GM23338 (cell line): ENCODE results near the gene MRPL52. TPM values are rescaled to one million over a fixed set of nuclear protein-coding genes. Genes with fewer than 3 reads are reported as not detected.
A peak's percentile ranks its signal among the peaks of the same experiment; 100 is the strongest.

Source experiments
- ATAC-seq: fragments of 200-7000 bp; cut with Tn5 transposase; 3 replicates; pipeline ENCODE4 v1.9.1; 2020
- DNase-seq: peaks from one replicate; pipeline ENCODE4 v3.0.0-alpha.2; 2015; ENCODE audit warnings: low spot score
- H2AFZ ChIP-seq: fragments of 200-600 bp; sonication (generic); 2 replicates; pipeline ENCODE4 v1.8.0; 2016; ENCODE audit warnings: antibody characterized with exemption, mild to moderate bottlenecking, moderate library complexity
- H3F3A ChIP-seq: fragments of 200-600 bp; sonication (generic); replicated peaks from 2 replicates; pipeline ENCODE4 v1.8.0; 2017; ENCODE audit warnings: antibody characterized with exemption, mixed run types, low read depth
- H3K27ac ChIP-seq: fragments of 200-600 bp; sonication (generic); 2 replicates; pipeline ENCODE4 v1.6.1; 2016; ENCODE audit warnings: low read depth
- H3K27me3 ChIP-seq: fragments of 200-600 bp; sonication (generic); 2 replicates; pipeline ENCODE4 v1.8.0; 2016; ENCODE audit warnings: mild to moderate bottlenecking, mixed run types, moderate library complexity; ENCODE audit not compliant: insufficient read depth
- H3K36me3 ChIP-seq: fragments of 200-600 bp; sonication (generic); 2 replicates; pipeline ENCODE4 v1.8.0; 2016; ENCODE audit warnings: mild to moderate bottlenecking; ENCODE audit not compliant: insufficient read depth
- H3K4me1 ChIP-seq: fragments of 200-600 bp; sonication (generic); 2 replicates; pipeline ENCODE4 v1.8.0; 2016; ENCODE audit warnings: mild to moderate bottlenecking, moderate library complexity; ENCODE audit not compliant: insufficient read depth
- H3K4me2 ChIP-seq: fragments of 200-600 bp; sonication (generic); 2 replicates; pipeline ENCODE4 v1.7.1; 2017; ENCODE audit warnings: mixed run types
- H3K4me3 ChIP-seq: fragments of 200-600 bp; sonication (generic); 2 replicates; pipeline ENCODE4 v1.6.1; 2016; ENCODE audit warnings: mixed run types
- H3K79me2 ChIP-seq: fragments of 200-600 bp; sonication (generic); replicated peaks from 2 replicates; pipeline ENCODE4 v1.8.0; 2017; ENCODE audit warnings: mild to moderate bottlenecking; ENCODE audit not compliant: insufficient read depth
- H3K9me2 ChIP-seq: fragments of 200-600 bp; sonication (generic); 2 replicates; pipeline ENCODE4 v1.8.0; 2017; ENCODE audit not compliant: insufficient read depth
- H4K20me1 ChIP-seq: fragments of 200-600 bp; sonication (generic); replicated peaks from 2 replicates; pipeline ENCODE4 v1.8.0; 2017; ENCODE audit warnings: mild to moderate bottlenecking; ENCODE audit not compliant: insufficient read depth
- H3K27ac Mint-ChIP-seq: 2 replicates; pipeline ENCODE4 v1.8.0; 2020; ENCODE audit warnings: inconsistent platforms, mild to moderate bottlenecking, moderate library complexity, mixed read lengths
- H3K27me3 Mint-ChIP-seq: 3 replicates; pipeline ENCODE4 v1.8.0; 2022; ENCODE audit warnings: low read depth, mild to moderate bottlenecking, moderate library complexity, mixed read lengths, inconsistent platforms; ENCODE audit not compliant: insufficient read depth, poor library complexity
- H3K36me3 Mint-ChIP-seq: 3 replicates; pipeline ENCODE4 v1.8.0; 2021; ENCODE audit warnings: low read depth, mild to moderate bottlenecking, inconsistent platforms, moderate library complexity, mixed read lengths
- H3K4me1 Mint-ChIP-seq: 3 replicates; pipeline ENCODE4 v1.8.0; 2020; ENCODE audit warnings: mild to moderate bottlenecking, inconsistent platforms, mixed read lengths
- H3K4me3 Mint-ChIP-seq: 3 replicates; pipeline ENCODE4 v1.8.0; 2021; ENCODE audit warnings: moderate library complexity, mild to moderate bottlenecking, inconsistent platforms, mixed read lengths
- H3K9me3 Mint-ChIP-seq: 3 replicates; pipeline ENCODE4 v1.8.0; 2020; ENCODE audit warnings: moderate library complexity, mild to moderate bottlenecking, inconsistent platforms, mixed read lengths
- CTCF ChIP-seq, 2 experiments: fragments of 200-600 bp in 1 of 2; sonication (generic) in 1 of 2; conservative IDR thresholded peaks; 2 replicates each; pipeline versions ENCODE4 v1.5.1 to v1.6.1; 2016 to 2017; ENCODE audit warnings: antibody characterized with exemption in 2 of 2, low read depth in 2 of 2, mild to moderate bottlenecking in 2 of 2, moderate library complexity in 1 of 2
- ETS1 ChIP-seq: IDR thresholded peaks from 2 replicates; pipeline ENCODE4 v1.6.1; 2016; ENCODE audit warnings: antibody characterized with exemption
- NANOG ChIP-seq: IDR thresholded peaks from 2 replicates; pipeline ENCODE4 v1.6.1; 2016; ENCODE audit warnings: antibody characterized with exemption, borderline replicate concordance
- POLR2AphosphoS5 ChIP-seq: IDR thresholded peaks from 2 replicates; pipeline ENCODE4 v1.6.1; 2016; ENCODE audit warnings: antibody characterized with exemption, low read depth
- REST ChIP-seq: IDR thresholded peaks from one replicate; pipeline ENCODE4 v1.6.1; 2018; ENCODE audit warnings: antibody characterized with exemption; ENCODE audit not compliant: unreplicated experiment
- STAT1 ChIP-seq: IDR thresholded peaks from one replicate; pipeline ENCODE4 v1.6.1; 2016; ENCODE audit warnings: antibody characterized with exemption; ENCODE audit not compliant: unreplicated experiment
- ZNF114 ChIP-seq: fragments of 250-450 bp; sonication (Bioruptor Pico); IDR thresholded peaks from 2 replicates; pipeline ENCODE4 v1.5.0; 2020; ENCODE audit warnings: mild to moderate bottlenecking, moderate library complexity
- ZNF331 ChIP-seq: fragments of 250-450 bp; sonication (Bioruptor Pico); IDR thresholded peaks from 2 replicates; pipeline ENCODE4 v1.5.0; 2020; ENCODE audit warnings: low read depth, mild to moderate bottlenecking, moderate library complexity
- ZNF462 ChIP-seq: fragments of 250-450 bp; sonication (Bioruptor Pico); IDR thresholded peaks from 2 replicates; pipeline ENCODE4 v1.5.0; 2020; ENCODE audit warnings: mild to moderate bottlenecking, moderate library complexity
- polyA plus RNA-seq: library from polyadenylated mRNA; unstranded; fragments of >200 nt; fragmentation: Nextera tagmentation; extraction: Ambion mirVana; gene quantifications from 2 replicates; pipeline ENCODE4 v1.2.1, GENCODE V29; 2016
- total RNA-seq: library from RNA; depleted of rRNA; stranded (reverse); fragments of >200 nt; shearing (Covaris generic); gene quantifications from 2 replicates; pipeline ENCODE4 v1.2.3, GENCODE V29; 2014

Gene MRPL52
- total and polyA plus RNA-seq, 2 experiments from 2014 or later, result 131 to 617 TPM

- H3K4me1 Mint-ChIP-seq, result peaks cover 18% of the 10 kb centered on the region
- H3K4me2 ChIP-seq, result no peak overlapping the region
- H2AFZ ChIP-seq, result no peak overlapping the region
- H3K4me3 Mint-ChIP-seq, result no peak overlapping the region
- H3K79me2 ChIP-seq, result no peaks in the 10 kb centered on the region
- H3K9me2 ChIP-seq, result peaks cover 10% of the 10 kb centered on the region; the same call in 1 of the 2 replicates
- no peaks in the 10 kb centered on the region for H3K27me3 ChIP-seq
- TF ChIP-seq ZNF114 (CRISPR knock-in tag), result no peak
- TF ChIP-seq STAT1, result no peak
- no peak for TF ChIP-seq ZNF331 (CRISPR knock-in tag)
- no peak for TF ChIP-seq POLR2AphosphoS5
- no peak for TF ChIP-seq NANOG
- no peaks in the 10 kb centered on the region for H4K20me1 ChIP-seq
- H3K27ac ChIP-seq, result no peak overlapping the region
- DNase-seq (no peak), ATAC-seq (no peak)
- peak overlapping the region; percentile 79; the same call in 1 of the 2 replicates for H3K27ac Mint-ChIP-seq
- H3K4me3 ChIP-seq, result no peak overlapping the region
- H3K9me3 Mint-ChIP-seq, result peaks cover 6% of the 10 kb centered on the region; the same call in 2 of the 3 replicates
- H3F3A ChIP-seq, result no peaks in the 10 kb centered on the region
- H3K36me3 Mint-ChIP-seq, result peaks cover 4% of the 10 kb centered on the region
- no peaks in the 10 kb centered on the region for H3K36me3 ChIP-seq
- H3K4me1 ChIP-seq, result peaks cover 17% of the 10 kb centered on the region
- peaks cover 13% of the 10 kb centered on the region for H3K27me3 Mint-ChIP-seq
These were observed 35.7 kb upstream of the MRPL52 start for GRCh38 chr14:22793976-22794375.

- no peak for DNase-seq
- H3K36me3 ChIP-seq, result no peaks in the 10 kb centered on the region
- no peaks in the 10 kb centered on the region for H3K79me2 ChIP-seq
- H3K4me1 Mint-ChIP-seq, result peaks cover 18% of the 10 kb centered on the region
- no peaks in the 10 kb centered on the region for H4K20me1 ChIP-seq
- H3K27me3 ChIP-seq, result no peaks in the 10 kb centered on the region
- peaks cover 17% of the 10 kb centered on the region for H3K4me1 ChIP-seq
- no peak overlapping the region for H3K4me3 Mint-ChIP-seq
- peaks cover 10% of the 10 kb centered on the region; the same call in 1 of the 2 replicates for H3K9me2 ChIP-seq
- H2AFZ ChIP-seq, result no peak overlapping the region
- H3K27me3 Mint-ChIP-seq, result peaks cover 13% of the 10 kb centered on the region
- ATAC-seq, result no peak
- H3K9me3 Mint-ChIP-seq, result peaks cover 6% of the 10 kb centered on the region; the same call in 2 of the 3 replicates
- peaks cover 4% of the 10 kb centered on the region for H3K36me3 Mint-ChIP-seq
- H3F3A ChIP-seq, result no peaks in the 10 kb centered on the region
- no peak overlapping the region for H3K4me2 ChIP-seq
- no peak overlapping the region for H3K27ac ChIP-seq
- peak overlapping the region; percentile 44; the same call in 1 of the 2 replicates for H3K27ac Mint-ChIP-seq
- no peak overlapping the region for H3K4me3 ChIP-seq
- no peak for TF ChIP-seq ETS1
- TF ChIP-seq REST, result no peak
- TF ChIP-seq ZNF331 (CRISPR knock-in tag), result no peak
- no peak for TF ChIP-seq NANOG
- TF ChIP-seq POLR2AphosphoS5, result no peak
- no peak for TF ChIP-seq CTCF (conservative IDR thresholded peaks at IDR 0.05; ENCODE audit: low read depth in 2 of 2)
- TF ChIP-seq ZNF462 (CRISPR knock-in tag), result no peak
- no peak for TF ChIP-seq ZNF114 (CRISPR knock-in tag)
These were observed 35.1 kb upstream of the MRPL52 start for GRCh38 chr14:22794551-22794951.
